Liver (tissue), 3 donors: ENCODE measurements around the gene HMX2.

ENCODE experiments used
- CTCF ChIP-seq: fragments of 150-350 bp; IDR thresholded peaks from 2 replicates; pipeline ENCODE4 v1.5.1; 2017; ENCODE audit warnings: improper control_type of control experiment, low read depth, low read length; ENCODE audit not compliant: missing input control
- EGR1 ChIP-seq, 2 donors: IDR thresholded peaks; 2 replicates each; pipeline ENCODE4 v1.6.1; 2016 to 2018; ENCODE audit warnings: antibody characterized with exemption in 2 of 2, low read depth in 2 of 2
- FOXA2 ChIP-seq: IDR thresholded peaks from 2 replicates; pipeline ENCODE4 v1.6.1; 2016; ENCODE audit warnings: antibody characterized with exemption
- GABPA ChIP-seq, 2 donors: IDR thresholded peaks in 1 of 2; conservative IDR thresholded peaks in 1 of 2; 2 replicates each; pipeline ENCODE4 v1.6.1; 2016; ENCODE audit warnings: antibody characterized with exemption in 2 of 2, mild to moderate bottlenecking in 1 of 2, moderate library complexity in 1 of 2
- HNF4A ChIP-seq, 2 donors: conservative IDR thresholded peaks; 2 replicates each; pipeline ENCODE4 v1.6.1; 2016; ENCODE audit warnings: antibody characterized with exemption in 2 of 2, mild to moderate bottlenecking in 2 of 2
- HNF4G ChIP-seq: IDR thresholded peaks from 2 replicates; pipeline ENCODE4 v1.6.1; 2016; ENCODE audit warnings: antibody characterized with exemption
- JUND ChIP-seq, 2 donors: IDR thresholded peaks; 2 replicates each; pipeline ENCODE4 v1.6.1; 2016; ENCODE audit warnings: antibody characterized with exemption in 2 of 2
- MAX ChIP-seq: IDR thresholded peaks from 2 replicates; pipeline ENCODE4 v1.6.1; 2016; ENCODE audit warnings: antibody characterized with exemption
- RAD21 ChIP-seq, 2 donors: IDR thresholded peaks; 2 replicates each; pipeline ENCODE4 v1.6.1; 2016; ENCODE audit warnings: antibody characterized with exemption in 2 of 2, mild to moderate bottlenecking in 2 of 2
- REST ChIP-seq: IDR thresholded peaks from 2 replicates; pipeline ENCODE4 v1.6.1; 2016; ENCODE audit warnings: antibody characterized with exemption, mild to moderate bottlenecking
- SP1 ChIP-seq: IDR thresholded peaks from 2 replicates; pipeline ENCODE4 v1.6.1; 2018; ENCODE audit warnings: antibody characterized with exemption, mild to moderate bottlenecking
- TAF1 ChIP-seq: conservative IDR thresholded peaks from 2 replicates; pipeline ENCODE4 v1.6.1; 2016; ENCODE audit warnings: antibody characterized with exemption, mild to moderate bottlenecking
- YY1 ChIP-seq: IDR thresholded peaks from 2 replicates; pipeline ENCODE4 v1.6.1; 2016; ENCODE audit warnings: antibody characterized with exemption, mild to moderate bottlenecking
- ZBTB33 ChIP-seq: IDR thresholded peaks from 2 replicates; pipeline ENCODE4 v1.6.1; 2016; ENCODE audit warnings: antibody characterized with exemption
- donor health status: healthy.
- donor health status: healthy.

- TF ChIP-seq CTCF: no peak
- no peak for TF ChIP-seq MAX
- no peak for TF ChIP-seq YY1
- TF ChIP-seq GABPA (IDR thresholded peaks at IDR 0.05 in 1 of 2, conservative IDR thresholded peaks at IDR 0.05 in 1 of 2): no peak
- TF ChIP-seq EGR1 (IDR thresholded peaks at IDR 0.05; ENCODE audit: low read depth in 2 of 2): no peak
- no peak for TF ChIP-seq REST
- no peak for TF ChIP-seq RAD21 (IDR thresholded peaks at IDR 0.05)
- no peak for TF ChIP-seq JUND (IDR thresholded peaks at IDR 0.05)
- TF ChIP-seq TAF1: no peak
- TF ChIP-seq SP1: no peak
- no peak for TF ChIP-seq ZBTB33
- TF ChIP-seq HNF4G: no peak
- TF ChIP-seq HNF4A (conservative IDR thresholded peaks at IDR 0.05): no peak
- TF ChIP-seq FOXA2: no peak
These were observed 8.1 kb downstream of the HMX2 start for GRCh38 chr10:123156078-123156477.
